HG02973 (cell line): ENCODE results near the gene SYT15.
"Not testable (repeated sequence)": the region's sequence is repeated elsewhere in the genome, so short reads cannot be mapped to it uniquely, and the experiment has no call there.

ENCODE experiments used
- ATAC-seq: cut with Tn5 transposase; IDR thresholded peaks from one replicate; pipeline ENCODE4 v1.9.1; 2021; ENCODE audit warnings: moderate library complexity; ENCODE audit not compliant: unreplicated experiment

Gene SYT15

DNA sequence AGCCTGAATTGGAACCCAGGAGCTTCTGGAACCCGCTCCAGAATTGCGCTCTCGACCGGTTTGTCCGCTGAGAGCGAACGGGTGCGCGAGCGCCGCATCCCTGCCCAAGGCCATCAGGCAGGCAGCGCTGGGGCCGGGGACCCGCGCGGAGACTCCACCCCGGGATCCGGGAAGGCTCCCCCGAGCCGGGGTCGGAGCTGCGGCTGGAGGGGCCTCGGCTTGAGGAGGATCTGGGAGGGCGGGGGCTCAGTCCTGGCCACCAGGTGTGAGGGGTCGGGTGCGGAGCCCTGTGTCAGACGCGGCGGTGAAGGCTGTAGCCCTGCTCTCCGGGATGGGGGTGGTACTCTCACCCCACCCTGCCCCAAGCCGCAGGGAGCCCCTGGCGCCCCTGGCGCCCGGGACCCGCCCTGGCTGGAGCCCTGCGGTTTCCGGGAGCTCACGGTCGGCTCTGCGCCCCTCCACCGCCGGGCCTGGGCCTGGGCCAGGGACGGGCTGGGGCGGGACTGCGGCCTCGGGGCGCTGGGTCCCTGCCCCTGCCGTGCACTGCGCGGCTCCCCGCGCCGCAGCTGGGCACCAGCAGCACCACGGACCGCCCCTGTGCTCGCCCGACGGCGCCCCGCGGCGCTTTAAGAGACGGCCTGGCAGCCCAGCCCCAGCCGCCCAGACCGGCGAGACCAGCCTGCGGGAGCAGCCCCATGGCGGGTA is at the start of gene SYT15:
TSS of gene SYT15 (plus strand) at position 655 of the 705 bp plus-strand sequence. CDS start at position 696, 41 bp downstream.
- not testable (repeated sequence) for ATAC-seq

DNA sequence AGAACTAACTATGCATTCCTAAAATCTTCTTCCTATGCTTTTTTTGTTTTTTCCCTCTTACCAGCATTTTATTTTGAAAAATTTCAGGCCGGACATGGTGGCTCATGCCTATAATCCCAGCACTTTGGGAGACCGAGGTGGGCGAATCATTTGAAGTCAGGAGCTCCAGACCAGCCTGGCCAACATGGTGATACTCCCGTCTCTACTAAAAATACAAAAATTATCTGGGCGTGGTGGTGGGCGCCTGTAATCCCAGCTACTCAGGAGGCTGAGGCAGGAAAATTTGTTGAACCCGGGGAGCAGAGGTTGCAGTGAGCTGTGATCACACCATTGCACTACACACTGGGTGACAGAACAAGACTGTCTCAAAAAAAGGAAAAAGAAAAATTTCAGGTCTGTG is 49.2 kb upstream of the SYT15 start:
- ATAC-seq: not testable (repeated sequence)

DNA sequence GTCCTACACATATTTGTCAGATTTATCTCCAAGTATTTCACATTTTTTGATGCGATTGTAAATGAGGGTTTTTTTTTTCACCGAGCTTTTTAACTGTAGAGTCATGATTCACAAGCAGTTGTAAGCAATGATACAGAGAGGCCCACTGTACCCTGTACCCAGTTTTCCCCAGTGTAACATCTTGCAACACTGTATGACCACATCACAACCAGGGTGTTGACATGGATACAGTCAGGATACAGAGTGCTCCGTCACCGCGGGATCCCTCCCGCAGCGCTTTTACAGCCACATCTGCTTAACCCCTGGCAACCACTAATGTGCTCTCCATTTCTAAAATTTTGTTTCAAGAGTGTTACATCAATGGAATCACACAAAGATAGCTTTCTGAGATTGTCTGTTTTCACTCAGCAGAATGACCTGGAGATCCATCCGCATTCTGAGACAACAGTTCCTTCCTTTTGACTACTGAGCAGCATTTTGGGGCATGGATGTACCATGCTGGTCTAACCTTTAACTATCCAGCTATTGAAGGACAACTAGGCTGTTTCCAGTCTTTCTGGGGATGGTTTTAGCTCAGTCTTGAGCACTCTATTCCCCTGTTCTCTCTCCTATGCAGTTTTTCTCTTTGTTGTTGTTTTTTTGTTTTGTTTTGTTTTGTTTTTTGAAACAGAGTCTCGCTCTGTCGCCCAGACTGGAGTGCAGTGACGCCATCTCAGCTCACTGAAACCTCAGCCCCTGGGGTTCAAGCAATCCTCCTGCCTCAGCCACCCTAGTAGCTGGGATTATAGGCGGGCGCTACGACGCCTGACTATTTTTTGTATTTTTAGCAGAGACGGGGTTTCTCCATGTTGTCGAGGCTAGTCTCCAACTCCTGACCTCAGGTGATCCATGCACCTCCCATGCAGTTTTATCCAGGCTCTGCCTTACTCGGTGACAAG is 48.4 kb upstream of the SYT15 start:
- ATAC-seq: no peak

DNA sequence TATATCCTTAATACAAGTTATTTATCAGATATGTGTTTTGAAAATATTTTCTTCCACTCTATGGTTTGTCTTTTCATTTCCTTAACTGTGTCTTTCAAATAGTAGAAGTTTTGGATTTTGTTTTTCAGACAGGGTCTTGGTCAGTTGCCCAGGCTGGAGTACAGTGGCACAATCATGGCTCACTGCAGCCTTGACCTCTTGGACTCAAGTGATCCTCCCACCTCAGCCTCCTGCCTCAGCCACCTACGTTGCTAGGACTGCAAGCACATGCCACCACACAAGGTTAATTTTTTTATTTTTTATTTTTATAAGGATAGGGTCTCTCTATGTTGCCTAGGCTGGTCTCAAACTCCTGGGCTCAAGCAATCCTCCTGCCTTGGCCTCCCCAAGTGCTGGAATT is 46.7 kb upstream of the SYT15 start:
- not testable (repeated sequence) for ATAC-seq

DNA sequence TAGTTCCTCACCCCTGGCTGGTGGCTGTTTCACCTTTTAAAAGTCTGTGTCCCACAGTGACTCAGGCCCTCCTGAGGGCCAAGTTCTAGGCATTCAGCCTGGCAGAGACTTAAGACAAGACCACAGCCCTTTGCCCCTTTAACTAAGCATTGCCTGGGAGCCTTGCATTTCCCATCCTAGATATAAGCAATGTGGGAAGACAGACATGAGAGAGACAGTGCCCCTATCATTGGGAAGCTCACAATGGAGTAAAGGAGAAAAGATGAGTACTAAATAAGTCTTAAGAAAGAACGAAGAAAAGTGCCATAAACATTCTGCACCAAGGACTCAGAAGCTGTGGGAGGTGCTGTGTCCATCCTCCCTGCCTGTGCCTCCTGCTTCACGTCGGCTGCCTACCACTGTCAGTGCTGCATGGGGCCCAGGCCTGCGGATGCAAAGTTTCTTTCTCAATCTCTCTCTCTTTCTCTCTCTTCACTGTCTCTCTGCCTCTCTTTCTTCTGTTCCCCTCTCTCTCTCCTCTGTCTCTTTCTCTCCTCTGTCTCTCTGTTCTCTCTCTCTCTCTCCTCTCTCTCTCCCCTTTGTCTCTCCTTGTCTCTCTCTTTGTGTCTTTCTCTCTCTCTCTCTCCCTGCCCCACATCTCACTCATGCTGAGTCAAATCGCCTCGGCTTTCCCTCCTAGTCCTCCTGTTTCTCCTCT is 44.0 kb upstream of the SYT15 start:
- no peak for ATAC-seq

DNA sequence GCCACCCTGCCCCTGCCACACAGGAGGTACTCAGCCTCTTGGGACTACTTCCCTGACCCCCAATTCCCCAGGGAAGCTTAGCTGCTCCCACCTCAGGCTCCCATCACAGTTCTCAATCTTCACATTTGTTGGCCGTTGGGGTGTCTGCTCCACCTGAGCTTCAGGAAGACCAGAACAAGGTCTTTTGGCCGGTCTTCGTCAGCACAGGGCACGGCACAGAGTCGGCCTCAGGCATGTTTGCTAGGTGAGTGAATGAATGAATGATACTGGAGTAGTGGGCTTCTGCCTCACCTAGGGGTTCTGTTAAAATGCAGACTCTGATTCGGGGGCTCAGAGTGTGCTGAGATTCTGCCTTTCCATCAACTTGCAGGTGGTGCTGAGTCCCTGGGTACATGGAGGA is 42.8 kb upstream of the SYT15 start:
- ATAC-seq: no peak

DNA sequence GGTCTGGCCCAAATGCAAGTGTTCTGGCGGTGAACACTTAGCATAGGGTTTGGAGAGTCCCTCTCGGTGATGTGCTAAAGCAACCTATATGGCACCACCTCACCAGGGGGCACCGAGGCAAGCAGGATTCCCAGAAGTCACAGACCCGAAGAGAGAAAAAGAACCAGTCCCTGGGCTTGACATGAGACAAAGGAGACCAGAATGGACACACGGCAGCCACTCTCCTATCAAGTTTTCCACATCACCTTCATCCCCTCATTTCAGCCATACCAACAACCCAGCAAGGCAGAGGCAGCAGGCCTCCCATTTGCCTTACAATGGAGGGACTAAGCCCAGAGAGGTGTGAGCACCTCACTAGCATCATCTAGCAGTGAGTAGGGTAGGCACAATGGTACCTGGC is 42.1 kb upstream of the SYT15 start:
- ATAC-seq: no peak

DNA sequence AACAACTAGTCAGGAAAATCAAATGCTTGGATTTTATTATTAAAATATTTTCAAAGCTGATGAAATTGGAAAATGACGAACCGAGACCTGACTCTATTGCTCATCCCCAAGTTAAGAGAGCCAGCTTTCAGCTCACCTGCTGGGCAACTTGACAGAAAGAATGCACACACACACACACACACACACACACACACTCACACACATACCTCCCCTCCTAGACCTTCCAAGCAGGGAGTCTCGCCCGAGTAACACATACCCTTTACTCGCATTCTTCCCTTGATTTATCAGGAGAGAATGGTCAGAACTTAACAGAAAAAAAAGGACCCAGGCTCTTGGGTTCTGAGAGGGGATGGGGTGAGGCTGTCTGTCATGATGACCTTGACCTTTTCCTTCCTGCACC is 41.6 kb upstream of the SYT15 start:
- no peak for ATAC-seq

DNA sequence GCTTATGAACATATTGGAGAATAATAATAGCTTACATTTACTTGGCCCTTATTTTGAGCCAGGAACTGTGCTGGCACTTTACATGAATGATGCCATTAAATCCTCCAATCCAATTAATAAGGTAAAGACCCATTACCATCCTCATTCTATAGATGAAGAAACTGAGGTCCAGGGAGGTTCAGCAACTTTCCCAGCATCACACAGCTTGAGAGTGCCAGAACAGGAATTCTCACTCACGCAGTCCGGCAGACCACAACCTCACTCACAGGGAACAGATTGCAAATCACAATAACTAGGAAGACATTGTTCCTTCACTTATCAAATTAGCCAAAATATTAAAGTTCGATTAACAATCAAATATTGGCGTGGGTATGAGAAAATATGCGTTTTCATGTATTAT is 40.8 kb upstream of the SYT15 start:
- ATAC-seq: no peak

DNA sequence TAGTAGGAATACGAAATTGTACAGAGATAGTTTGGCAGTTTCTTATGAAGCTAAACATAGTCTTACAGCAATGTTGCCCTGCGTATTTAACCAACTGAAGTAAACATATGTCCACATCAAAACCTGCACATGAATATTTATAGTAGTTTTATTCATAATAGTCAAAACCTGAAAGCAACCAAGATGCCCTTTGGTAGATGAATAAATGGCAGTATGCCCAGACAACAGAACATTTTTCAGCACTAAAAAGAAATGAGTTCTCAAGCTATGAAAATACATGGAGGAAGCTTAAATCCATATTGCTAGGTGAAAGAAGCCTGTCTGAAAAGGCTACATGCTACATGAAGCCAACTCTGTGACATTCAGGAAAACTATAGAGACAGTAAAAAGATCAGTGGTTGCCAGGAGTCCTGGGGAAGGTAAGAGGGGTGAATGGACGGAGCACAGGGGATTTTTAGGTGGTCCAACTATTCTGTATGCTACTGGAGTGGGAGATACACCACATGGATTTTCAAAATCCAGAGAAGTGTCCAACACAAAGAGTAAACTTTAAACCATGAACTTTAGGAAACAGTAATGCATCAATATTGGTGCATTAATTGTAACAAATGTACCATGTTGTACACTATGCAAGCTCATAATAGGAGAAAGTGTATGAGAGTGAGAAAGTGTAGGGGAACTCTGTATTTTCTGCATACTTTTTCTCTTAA is 40.1 kb upstream of the SYT15 start:
- no peak for ATAC-seq

DNA sequence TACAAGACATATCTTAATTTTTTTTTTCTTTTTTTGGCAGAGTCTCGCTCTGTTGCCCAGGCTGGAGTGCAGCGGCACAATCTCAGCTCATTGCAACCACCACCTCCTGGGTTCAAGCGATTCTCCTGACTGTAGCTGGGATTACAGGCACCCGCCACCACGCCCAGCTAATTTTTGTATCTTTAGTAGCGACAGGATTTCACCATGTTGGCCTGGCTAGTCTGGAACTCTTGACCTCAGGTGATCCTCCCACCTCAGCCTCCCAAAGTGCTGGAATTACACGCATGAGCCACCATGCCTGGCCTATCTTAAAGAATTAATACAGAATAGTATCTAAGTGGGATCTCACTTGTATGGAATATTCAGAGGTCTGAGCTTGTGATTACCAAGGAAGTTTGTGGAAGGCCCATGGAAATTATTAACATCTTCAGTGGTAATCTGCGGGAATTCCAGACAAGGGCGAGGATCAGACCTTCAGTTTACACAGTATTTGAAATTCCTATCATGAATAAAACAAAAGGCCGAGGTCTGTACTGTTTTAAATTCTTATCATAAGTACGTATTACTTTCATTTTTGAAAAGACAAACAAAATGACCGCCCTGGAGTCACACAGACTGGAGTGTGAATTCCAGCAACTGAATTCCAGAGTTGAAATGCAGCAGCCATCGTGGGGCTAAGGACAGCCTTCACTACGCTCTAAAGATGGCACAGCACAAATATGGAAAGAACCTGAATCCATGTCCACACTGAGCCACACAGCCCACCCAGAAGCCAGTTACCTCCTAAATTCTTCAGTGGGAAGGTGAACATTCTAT is 39.1 kb upstream of the SYT15 start:
- no peak for ATAC-seq

DNA sequence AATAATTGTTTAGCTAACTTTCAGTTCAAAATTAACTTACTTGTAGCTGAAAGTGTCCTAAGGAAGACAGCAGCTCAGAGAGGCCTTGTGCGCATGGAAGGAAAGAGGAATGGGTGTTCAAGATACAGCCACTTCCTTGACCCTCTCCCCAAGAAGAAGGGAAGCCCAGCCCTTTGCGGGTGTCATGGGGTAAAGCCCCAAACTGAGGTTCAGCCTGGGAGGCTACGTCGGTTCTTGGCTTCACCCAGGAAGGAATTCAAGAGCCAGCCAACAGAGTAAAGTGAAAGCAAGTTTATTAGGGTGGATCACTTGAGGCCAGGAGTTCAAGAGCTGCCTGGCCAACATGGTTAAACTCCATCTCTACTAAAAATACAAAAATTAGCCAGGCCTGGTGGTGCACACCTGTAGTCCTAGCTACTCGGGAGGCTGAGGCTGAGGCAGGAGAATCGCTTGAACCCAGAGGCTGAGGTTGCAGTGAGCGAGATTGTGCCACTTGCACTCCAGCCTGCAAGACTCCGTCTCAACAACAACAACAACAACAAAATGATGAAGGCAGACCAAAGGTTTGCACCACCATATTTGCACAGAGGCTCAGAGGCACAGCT is 38.4 kb upstream of the SYT15 start:
- ATAC-seq: no peak

DNA sequence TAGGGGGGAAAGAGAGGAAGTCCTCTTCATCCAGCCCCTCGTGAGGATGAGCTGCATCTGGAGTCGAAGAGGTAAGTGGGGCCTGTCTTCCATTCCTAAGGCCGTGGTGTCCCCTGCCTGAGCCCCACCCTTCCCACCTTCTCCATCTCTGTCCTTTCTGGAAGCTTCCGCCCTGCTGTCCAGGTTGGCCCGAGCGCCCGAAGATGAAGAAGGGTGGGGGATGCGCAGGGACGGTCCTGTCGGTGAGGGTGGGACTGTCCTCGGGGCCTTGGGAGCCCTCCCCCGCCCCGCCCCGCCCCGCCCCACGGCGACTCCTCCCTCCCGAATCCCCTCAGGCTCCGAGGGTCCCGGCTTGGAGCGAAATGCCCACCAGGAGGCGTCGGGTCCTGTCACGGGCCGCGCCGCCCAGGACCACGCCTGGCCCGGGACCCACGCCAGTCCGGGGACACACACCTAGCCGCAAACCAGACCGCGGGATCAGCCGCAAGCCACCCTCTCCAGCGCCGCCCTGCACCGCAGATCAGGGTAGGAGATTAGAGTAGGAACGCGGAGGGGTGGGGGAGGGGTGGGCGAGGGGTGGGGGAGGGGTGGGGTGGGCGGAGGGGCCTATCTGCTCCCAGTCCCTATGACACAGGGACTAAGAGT is 37.8 kb upstream of the SYT15 start:
- ATAC-seq: no peak

DNA sequence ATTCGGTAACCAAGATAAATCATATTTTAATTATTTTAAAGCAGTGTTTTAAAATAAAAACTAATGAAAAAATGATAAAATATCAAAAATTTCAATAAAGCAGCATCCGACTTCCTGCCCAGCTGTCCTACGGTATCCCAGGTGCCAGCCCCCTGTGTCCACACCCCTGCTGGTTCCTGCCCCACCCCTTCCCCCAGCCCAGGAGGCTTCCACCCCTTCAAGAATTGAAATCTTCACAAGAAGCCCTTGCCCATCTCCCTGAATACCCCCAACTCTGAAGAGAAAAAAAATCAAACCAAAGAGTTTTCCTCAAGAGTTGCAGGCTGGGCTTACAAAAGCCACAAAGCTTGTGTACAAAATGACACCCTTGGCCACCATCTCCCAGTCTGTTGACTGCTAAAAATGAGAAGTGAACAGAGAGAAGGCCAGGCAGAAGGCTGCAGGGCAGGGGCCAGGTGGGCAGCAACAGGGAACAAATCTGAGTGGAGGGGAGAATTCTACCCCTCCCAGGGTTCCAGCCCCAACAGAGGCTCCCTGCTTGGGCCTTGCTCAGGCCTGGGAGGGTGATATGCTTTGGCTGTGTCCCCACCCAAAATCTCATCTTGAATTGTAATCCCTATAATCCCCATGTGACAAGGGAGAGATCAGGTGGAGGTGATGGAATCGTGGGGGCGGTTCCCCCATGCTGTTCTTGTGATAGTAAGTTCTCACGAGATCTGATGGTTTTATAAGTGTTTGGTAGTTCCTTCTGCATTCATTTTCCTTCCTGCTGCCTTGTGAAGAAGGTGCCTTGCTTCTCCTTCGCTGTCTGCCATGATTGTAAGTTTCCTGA is 37.0 kb upstream of the SYT15 start:
- ATAC-seq: no peak

DNA sequence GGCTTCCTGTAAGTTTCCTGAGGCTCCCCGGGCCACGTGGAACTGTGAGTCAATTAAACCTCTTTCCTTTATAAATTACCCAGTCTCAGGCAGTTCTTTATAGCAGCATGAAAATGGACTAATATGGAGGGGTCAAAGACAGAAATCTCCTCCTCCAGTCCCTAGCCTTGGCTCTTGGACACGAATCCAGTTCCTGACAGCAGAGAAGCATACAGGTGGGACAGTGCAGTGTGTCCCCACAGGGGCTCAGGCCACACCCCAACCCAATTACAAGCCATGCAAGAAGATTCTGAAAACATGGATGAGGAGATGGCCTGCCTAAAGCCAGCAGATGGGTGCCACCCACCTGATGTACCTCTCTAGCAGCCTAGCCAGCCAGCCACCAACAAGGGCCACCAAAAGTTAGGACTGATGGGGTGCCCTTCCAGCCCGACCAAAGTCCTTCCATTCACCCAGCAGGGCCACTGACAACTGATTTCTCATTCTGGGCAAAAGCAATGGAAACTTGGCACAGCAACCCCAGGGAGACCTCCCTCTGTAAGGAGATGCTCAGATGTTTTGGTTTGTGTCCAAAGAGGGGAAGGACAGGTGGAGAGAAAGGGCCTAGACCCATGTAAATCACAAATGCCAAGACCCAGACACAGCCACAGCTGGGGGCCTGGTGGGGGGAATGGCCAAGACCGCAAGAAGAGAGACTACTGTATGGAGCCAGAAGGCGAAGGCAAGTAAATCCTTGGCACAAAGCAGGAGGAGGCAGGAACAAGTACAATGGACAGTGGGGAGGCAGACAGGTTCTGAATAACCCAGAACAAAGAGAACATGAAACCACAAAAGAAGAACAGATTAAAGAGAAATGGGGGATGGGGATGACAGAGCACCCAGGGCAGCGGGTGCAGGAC is 36.1 kb upstream of the SYT15 start:
- ATAC-seq: no peak

DNA sequence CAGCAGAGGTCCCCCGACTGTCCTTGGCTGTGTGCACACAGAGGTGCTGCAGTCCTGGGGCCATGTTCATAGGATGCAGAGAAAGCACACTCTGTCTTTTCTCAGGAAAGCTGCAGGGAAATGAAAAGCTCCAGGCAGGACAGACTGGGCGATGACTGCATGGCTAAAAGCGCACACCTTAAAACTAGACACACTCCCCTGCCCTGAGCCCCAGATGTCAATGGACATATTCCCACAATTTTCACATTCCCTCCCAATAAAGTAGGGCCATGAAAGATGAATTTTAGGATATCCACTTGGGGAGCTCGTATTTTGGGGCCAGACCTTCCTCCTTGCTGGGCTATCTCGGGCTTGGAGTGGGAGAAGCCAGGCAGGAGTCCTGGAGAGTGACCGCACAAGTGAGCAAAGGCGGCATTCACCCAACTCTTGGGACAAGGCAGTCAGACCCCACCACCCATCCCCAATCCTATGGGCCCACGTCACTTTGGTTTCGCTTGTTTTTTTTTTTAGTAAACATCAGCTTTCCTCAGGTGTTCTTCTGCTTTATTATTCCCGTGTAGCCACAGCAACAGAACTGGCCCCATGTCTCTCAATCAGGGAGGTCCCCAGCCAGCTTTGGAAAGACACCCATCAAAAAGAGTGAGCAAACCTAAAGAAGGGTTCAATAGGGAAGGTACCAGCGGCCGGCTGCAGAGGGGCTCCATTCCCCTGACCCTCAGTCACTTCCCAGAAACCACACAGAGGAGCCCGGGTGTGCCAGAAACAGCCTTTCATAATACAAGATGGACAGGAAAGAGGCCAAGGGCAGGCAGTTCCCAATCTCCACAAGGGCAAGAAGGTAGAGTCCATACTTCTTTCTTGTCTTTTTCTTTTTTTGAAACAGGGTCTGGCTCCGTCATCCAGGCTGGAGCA is 35.2 kb upstream of the SYT15 start:
- no peak for ATAC-seq
